ENCODE measurements around the gene GPRC6A.

- TF ChIP-seq CTCF (IDR thresholded peaks at IDR 0.05; ENCODE audit: low read length) (no peak), EZH2 (IDR thresholded peaks at IDR 0.05; ENCODE audit: borderline replicate concordance, low read length) (no peak)
These were observed 47.2 kb upstream of the GPRC6A start for GRCh38 chr6:116876107-116876506.
